ENCODE measurements around the gene CCDC122. TPM values are rescaled to one million over a fixed set of nuclear protein-coding genes. Genes with fewer than 3 reads are reported as not detected.

Gene CCDC122
- total RNA-seq, 1 experiment from 2014 or later, result 10.5 TPM

DNA sequence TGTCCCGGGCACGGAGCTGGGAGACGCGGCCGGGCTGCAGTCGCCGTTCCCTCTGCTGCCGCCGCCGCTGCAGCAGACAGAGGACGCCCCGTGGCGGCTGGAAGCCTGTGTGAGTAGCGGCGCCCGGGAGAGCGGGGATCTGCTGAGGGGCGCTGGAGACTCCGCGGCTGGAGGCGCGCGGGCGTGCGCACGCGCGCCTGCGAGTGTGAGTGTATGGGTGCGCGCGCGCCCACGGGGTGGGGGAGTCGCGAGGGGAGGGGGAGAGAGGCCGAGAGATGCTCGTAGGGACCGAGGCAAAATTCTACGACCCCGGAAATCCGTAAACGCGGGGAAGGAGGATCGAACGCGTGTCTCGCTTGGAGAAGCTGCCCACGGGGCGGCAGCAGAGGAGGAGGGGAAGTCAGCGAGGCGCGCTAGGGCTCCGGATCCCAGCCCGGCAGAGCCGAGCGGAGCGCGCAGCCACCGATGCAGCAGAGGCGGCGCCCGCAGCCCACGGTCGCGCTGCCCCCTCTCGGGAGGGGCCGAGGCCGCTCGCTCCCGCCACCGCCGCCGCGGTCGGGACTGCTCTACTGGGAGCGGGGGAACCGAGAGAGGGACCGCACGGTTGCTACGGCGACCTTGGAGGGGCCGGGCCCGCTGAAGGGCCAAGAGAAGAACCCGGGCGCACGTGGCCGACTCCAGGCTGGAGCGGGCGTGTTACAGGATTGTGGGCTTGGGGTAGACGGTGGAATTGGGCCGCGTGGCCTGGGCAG lies 92.6 kb downstream of the CCDC122 start, which contains the start of gene ENOX1 (continued):
- TF ChIP-seq ATF3 (CRISPR knock-in tag; conservative IDR thresholded peaks at IDR 0.05), result no peak
- TF ChIP-seq FOXP1 (CRISPR knock-in tag; IDR thresholded peaks at IDR 0.05; ENCODE audit: borderline replicate concordance), result 0 out of 2 replicates have a peak, but pooled peaks have one; percentile 52
- TF ChIP-seq CBFB (CRISPR knock-in tag; IDR thresholded peaks at IDR 0.05; ENCODE audit: low read depth), result no peak
- TF ChIP-seq CREB1 (CRISPR knock-in tag; IDR thresholded peaks at IDR 0.05), result no peak
- TF ChIP-seq ATF1 (CRISPR knock-in tag; IDR thresholded peaks at IDR 0.05), result no peak
- TF ChIP-seq, protein P1, sequence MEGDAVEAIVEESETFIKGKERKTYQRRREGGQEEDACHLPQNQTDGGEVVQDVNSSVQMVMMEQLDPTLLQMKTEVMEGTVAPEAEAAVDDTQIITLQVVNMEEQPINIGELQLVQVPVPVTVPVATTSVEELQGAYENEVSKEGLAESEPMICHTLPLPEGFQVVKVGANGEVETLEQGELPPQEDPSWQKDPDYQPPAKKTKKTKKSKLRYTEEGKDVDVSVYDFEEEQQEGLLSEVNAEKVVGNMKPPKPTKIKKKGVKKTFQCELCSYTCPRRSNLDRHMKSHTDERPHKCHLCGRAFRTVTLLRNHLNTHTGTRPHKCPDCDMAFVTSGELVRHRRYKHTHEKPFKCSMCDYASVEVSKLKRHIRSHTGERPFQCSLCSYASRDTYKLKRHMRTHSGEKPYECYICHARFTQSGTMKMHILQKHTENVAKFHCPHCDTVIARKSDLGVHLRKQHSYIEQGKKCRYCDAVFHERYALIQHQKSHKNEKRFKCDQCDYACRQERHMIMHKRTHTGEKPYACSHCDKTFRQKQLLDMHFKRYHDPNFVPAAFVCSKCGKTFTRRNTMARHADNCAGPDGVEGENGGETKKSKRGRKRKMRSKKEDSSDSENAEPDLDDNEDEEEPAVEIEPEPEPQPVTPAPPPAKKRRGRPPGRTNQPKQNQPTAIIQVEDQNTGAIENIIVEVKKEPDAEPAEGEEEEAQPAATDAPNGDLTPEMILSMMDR (IDR thresholded peaks at IDR 0.05), result no peak
- TF ChIP-seq, protein P2, sequence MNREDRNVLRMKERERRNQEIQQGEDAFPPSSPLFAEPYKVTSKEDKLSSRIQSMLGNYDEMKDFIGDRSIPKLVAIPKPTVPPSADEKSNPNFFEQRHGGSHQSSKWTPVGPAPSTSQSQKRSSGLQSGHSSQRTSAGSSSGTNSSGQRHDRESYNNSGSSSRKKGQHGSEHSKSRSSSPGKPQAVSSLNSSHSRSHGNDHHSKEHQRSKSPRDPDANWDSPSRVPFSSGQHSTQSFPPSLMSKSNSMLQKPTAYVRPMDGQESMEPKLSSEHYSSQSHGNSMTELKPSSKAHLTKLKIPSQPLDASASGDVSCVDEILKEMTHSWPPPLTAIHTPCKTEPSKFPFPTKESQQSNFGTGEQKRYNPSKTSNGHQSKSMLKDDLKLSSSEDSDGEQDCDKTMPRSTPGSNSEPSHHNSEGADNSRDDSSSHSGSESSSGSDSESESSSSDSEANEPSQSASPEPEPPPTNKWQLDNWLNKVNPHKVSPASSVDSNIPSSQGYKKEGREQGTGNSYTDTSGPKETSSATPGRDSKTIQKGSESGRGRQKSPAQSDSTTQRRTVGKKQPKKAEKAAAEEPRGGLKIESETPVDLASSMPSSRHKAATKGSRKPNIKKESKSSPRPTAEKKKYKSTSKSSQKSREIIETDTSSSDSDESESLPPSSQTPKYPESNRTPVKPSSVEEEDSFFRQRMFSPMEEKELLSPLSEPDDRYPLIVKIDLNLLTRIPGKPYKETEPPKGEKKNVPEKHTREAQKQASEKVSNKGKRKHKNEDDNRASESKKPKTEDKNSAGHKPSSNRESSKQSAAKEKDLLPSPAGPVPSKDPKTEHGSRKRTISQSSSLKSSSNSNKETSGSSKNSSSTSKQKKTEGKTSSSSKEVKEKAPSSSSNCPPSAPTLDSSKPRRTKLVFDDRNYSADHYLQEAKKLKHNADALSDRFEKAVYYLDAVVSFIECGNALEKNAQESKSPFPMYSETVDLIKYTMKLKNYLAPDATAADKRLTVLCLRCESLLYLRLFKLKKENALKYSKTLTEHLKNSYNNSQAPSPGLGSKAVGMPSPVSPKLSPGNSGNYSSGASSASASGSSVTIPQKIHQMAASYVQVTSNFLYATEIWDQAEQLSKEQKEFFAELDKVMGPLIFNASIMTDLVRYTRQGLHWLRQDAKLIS (CRISPR knock-in tag; IDR thresholded peaks at IDR 0.05; ENCODE audit: borderline replicate concordance), result no peak
- TF ChIP-seq, protein P3, sequence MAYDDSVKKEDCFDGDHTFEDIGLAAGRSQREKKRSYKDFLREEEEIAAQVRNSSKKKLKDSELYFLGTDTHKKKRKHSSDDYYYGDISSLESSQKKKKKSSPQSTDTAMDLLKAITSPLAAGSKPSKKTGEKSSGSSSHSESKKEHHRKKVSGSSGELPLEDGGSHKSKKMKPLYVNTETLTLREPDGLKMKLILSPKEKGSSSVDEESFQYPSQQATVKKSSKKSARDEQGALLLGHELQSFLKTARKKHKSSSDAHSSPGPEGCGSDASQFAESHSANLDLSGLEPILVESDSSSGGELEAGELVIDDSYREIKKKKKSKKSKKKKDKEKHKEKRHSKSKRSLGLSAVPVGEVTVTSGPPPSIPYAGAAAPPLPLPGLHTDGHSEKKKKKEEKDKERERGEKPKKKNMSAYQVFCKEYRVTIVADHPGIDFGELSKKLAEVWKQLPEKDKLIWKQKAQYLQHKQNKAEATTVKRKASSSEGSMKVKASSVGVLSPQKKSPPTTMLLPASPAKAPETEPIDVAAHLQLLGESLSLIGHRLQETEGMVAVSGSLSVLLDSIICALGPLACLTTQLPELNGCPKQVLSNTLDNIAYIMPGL (CRISPR knock-in tag; IDR thresholded peaks at IDR 0.05), result 0 out of 2 replicates have a peak, but pooled peaks have one; percentile 55
- no peak for TF ChIP-seq SP1 (CRISPR knock-in tag; conservative IDR thresholded peaks at IDR 0.05)
- TF ChIP-seq GRHL2 (CRISPR knock-in tag; IDR thresholded peaks at IDR 0.05; ENCODE audit: insufficient replicate concordance, severe bottlenecking), result no peak
- TF ChIP-seq NFE2L1 (CRISPR knock-in tag; IDR thresholded peaks at IDR 0.05), result no peak
- TF ChIP-seq PREB (CRISPR knock-in tag; IDR thresholded peaks at IDR 0.05; ENCODE audit: borderline replicate concordance), result no peak
- TF ChIP-seq KAT7 (CRISPR knock-in tag; IDR thresholded peaks at IDR 0.05; ENCODE audit: borderline replicate concordance), result 0 out of 2 replicates have a peak, but pooled peaks have one; percentile 32
- TF ChIP-seq, protein P4, sequence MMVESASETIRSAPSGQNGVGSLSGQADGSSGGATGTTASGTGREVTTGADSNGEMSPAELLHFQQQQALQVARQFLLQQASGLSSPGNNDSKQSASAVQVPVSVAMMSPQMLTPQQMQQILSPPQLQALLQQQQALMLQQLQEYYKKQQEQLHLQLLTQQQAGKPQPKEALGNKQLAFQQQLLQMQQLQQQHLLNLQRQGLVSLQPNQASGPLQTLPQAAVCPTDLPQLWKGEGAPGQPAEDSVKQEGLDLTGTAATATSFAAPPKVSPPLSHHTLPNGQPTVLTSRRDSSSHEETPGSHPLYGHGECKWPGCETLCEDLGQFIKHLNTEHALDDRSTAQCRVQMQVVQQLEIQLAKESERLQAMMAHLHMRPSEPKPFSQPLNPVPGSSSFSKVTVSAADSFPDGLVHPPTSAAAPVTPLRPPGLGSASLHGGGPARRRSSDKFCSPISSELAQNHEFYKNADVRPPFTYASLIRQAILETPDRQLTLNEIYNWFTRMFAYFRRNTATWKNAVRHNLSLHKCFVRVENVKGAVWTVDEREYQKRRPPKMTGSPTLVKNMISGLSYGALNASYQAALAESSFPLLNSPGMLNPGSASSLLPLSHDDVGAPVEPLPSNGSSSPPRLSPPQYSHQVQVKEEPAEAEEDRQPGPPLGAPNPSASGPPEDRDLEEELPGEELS (CRISPR knock-in tag; IDR thresholded peaks at IDR 0.05), result no peak; the same call in 1 of the 2 replicates
- TF ChIP-seq ZBTB43 (CRISPR knock-in tag; IDR thresholded peaks at IDR 0.05), result 0 out of 2 replicates have a peak, but pooled peaks have one; percentile 21
- TF ChIP-seq IRF2 (CRISPR knock-in tag; IDR thresholded peaks at IDR 0.05; ENCODE audit: borderline replicate concordance, low read depth), result no peak
- TF ChIP-seq ESRRA (CRISPR knock-in tag; IDR thresholded peaks at IDR 0.05; ENCODE audit: borderline replicate concordance), result 0 out of 2 replicates have a peak, but pooled peaks have one; percentile 49
- TF ChIP-seq, protein P5, sequence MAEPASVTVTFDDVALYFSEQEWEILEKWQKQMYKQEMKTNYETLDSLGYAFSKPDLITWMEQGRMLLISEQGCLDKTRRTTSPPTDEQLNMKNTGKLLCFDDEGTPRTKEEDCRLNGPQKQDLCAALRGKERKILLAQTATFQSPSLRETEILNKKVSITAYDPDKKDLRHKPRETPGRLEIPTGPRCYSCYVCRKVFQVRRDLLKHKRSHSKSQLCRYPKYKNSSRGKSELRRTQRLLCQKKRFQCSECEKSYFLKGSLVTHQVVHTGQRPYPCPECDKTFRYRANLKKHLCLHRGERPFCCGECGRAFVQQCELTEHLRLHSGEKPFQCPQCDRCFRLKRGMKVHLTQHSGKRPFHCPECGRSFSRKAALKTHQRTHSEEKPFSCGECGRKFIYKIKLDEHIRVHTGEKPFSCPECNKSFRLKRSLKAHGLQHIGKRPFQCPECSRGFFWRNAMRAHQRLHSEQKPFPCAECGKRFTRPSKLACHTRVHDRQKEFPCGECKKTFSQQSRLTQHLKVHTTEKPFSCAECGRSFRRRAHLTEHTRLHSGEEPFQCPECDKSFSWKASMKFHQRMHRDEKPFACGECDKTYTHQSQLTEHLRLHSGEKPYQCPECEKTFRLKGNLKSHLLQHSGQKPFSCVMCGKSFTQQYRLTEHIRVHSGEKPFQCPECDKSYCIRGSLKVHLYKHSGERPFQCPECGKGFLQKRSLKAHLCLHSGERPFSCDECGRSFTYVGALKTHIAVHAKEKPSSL (CRISPR knock-in tag; conservative IDR thresholded peaks at IDR 0.05), result no peak
- no peak for TF ChIP-seq CDX4 (CRISPR knock-in tag; IDR thresholded peaks at IDR 0.05; ENCODE audit: borderline replicate concordance)
- no peak for TF ChIP-seq ZSCAN18 (CRISPR knock-in tag; IDR thresholded peaks at IDR 0.05)

Measured in WTC11 (cell line).